Endothelial cell (in vitro differentiated cells): Measurements from ENCODE around the gene UBALD2. TPM values are rescaled to one million over a fixed set of nuclear protein-coding genes. Genes with fewer than 3 reads are reported as not detected.
"Not testable (repeated sequence)": the region's sequence is repeated elsewhere in the genome, so short reads cannot be mapped to it uniquely, and the experiment has no call there.

Experiments used
- DNase-seq: peaks from one replicate; pipeline ENCODE4 v3.0.0; 2021; ENCODE audit warnings: low spot score
- H3K27ac Mint-ChIP-seq: one replicate; pipeline ENCODE4 v1.8.0; 2021; ENCODE audit warnings: mixed read lengths, inconsistent platforms; ENCODE audit not compliant: unreplicated experiment
- H3K27me3 Mint-ChIP-seq: one replicate; pipeline ENCODE4 v1.8.0; 2021; ENCODE audit warnings: mild to moderate bottlenecking, moderate library complexity, mixed read lengths, inconsistent platforms; ENCODE audit not compliant: unreplicated experiment
- H3K36me3 Mint-ChIP-seq: one replicate; pipeline ENCODE4 v1.8.0; 2021; ENCODE audit warnings: mild to moderate bottlenecking, low read depth, mixed read lengths, inconsistent platforms; ENCODE audit not compliant: unreplicated experiment
- H3K4me1 Mint-ChIP-seq: one replicate; pipeline ENCODE4 v1.8.0; 2021; ENCODE audit warnings: mild to moderate bottlenecking, mixed read lengths, inconsistent platforms; ENCODE audit not compliant: unreplicated experiment
- H3K4me3 Mint-ChIP-seq: one replicate; pipeline ENCODE4 v1.8.0; 2021; ENCODE audit warnings: mild to moderate bottlenecking, mixed read lengths, inconsistent platforms; ENCODE audit not compliant: unreplicated experiment
- H3K9me3 Mint-ChIP-seq: one replicate; pipeline ENCODE4 v1.8.0; 2021; ENCODE audit warnings: mixed read lengths, inconsistent platforms; ENCODE audit not compliant: unreplicated experiment
- total RNA-seq: library from RNA; stranded (reverse); fragmentation: NEBNext Ultra II Directional; extraction: Animal tissue kit (Norgen Biotek cat#: 25700); gene quantifications from one replicate; pipeline ENCODE4 v1.2.1, GENCODE V29; 2021; ENCODE audit not compliant: unreplicated experiment
- TF ChIP-seq, protein P1 (sequence below): fragments of 200-600 bp; sonication (generic); IDR thresholded peaks from one replicate; pipeline ENCODE4 v1.5.0; 2021; ENCODE audit warnings: antibody characterized with exemption; ENCODE audit not compliant: unreplicated experiment

Gene UBALD2
- total RNA-seq, 1 donor from 2014 or later = 90.4 TPM

- peak overlapping the region; percentile 75 for H3K27ac Mint-ChIP-seq
- H3K4me3 Mint-ChIP-seq = peak overlapping the region; percentile 26
- no peaks in the 10 kb centered on the region for H3K36me3 Mint-ChIP-seq
- TF ChIP-seq, protein P1, sequence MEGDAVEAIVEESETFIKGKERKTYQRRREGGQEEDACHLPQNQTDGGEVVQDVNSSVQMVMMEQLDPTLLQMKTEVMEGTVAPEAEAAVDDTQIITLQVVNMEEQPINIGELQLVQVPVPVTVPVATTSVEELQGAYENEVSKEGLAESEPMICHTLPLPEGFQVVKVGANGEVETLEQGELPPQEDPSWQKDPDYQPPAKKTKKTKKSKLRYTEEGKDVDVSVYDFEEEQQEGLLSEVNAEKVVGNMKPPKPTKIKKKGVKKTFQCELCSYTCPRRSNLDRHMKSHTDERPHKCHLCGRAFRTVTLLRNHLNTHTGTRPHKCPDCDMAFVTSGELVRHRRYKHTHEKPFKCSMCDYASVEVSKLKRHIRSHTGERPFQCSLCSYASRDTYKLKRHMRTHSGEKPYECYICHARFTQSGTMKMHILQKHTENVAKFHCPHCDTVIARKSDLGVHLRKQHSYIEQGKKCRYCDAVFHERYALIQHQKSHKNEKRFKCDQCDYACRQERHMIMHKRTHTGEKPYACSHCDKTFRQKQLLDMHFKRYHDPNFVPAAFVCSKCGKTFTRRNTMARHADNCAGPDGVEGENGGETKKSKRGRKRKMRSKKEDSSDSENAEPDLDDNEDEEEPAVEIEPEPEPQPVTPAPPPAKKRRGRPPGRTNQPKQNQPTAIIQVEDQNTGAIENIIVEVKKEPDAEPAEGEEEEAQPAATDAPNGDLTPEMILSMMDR = no peak
- DNase-seq = no peak
- peaks cover 24% of the 10 kb centered on the region for H3K4me1 Mint-ChIP-seq
- no peaks in the 10 kb centered on the region for H3K9me3 Mint-ChIP-seq
- H3K27me3 Mint-ChIP-seq = peaks cover 4% of the 10 kb centered on the region
These were observed 12.9 kb upstream of the UBALD2 start for GRCh38 chr17:76252040-76252954.

GRCh38 chr17:76252967-76253766 lies 12.0 kb upstream of the UBALD2 start:
- peaks cover 24% of the 10 kb centered on the region for H3K4me1 Mint-ChIP-seq
- not testable (repeated sequence) for H3K36me3 Mint-ChIP-seq, H3K9me3 Mint-ChIP-seq, H3K4me3 Mint-ChIP-seq, DNase-seq, H3K27me3 Mint-ChIP-seq
- peak overlapping the region; percentile 31 for H3K27ac Mint-ChIP-seq

DNA sequence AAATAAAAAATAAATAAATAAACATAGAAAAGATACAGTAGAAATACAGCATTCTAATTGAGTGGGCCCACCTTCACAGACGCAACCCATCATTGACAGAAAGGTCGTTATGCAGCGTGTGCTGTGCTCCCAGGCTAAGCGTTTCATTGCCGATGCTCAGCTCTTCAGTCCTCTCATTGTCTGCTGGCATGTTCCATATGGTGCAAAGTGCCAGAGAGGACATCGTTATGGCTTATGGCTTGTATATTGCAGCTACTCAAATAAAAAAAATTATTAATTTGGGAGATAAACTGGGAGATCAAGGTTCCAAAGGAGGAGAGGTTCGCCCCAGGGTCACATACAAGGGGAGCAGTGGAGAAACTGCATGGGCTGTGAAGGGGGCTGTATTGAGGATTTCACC lies 11.3 kb upstream of the UBALD2 start:
- H3K36me3 Mint-ChIP-seq = no peaks in the 10 kb centered on the region
- H3K4me3 Mint-ChIP-seq = no peak overlapping the region
- TF ChIP-seq, protein P1 = no peak
- no peak overlapping the region for H3K27ac Mint-ChIP-seq
- H3K27me3 Mint-ChIP-seq = peaks cover 4% of the 10 kb centered on the region
- no peak for DNase-seq
- peaks cover 24% of the 10 kb centered on the region for H3K4me1 Mint-ChIP-seq
- H3K9me3 Mint-ChIP-seq = no peaks in the 10 kb centered on the region

DNA sequence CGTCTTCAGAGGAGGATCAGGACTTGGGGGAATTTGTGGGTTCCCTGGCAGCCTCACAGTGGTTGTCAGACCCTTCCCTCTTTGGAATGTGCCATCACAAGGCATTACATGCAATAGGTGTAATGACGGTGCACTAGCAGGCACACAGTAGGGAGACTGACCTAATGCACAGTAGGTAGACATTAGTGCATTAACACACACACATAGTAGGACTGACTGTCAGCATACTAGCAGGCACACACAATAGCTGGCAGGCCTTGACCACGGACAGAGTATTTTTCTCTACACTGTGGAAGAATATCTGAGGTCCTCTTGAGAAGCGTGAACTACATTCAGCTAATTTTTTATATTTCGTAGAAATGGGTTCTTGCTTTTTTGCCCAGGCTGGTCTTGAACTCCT lies 10.9 kb upstream of the UBALD2 start:
- no peak overlapping the region for H3K27ac Mint-ChIP-seq
- H3K9me3 Mint-ChIP-seq = no peaks in the 10 kb centered on the region
- peaks cover 4% of the 10 kb centered on the region for H3K27me3 Mint-ChIP-seq
- TF ChIP-seq, protein P1 = no peak
- H3K36me3 Mint-ChIP-seq = no peaks in the 10 kb centered on the region
- H3K4me1 Mint-ChIP-seq = peaks cover 25% of the 10 kb centered on the region
- no peak for DNase-seq
- no peak overlapping the region for H3K4me3 Mint-ChIP-seq

GRCh38 chr17:76255801-76256429 lies 9.2 kb upstream of the UBALD2 start:
- no peak for DNase-seq
- TF ChIP-seq, protein P1 = no peak
- Mint-ChIP-seq H3K27ac (no peak overlapping the region), H3K9me3 (no peaks in the 10 kb centered on the region), H3K36me3 (no peaks in the 10 kb centered on the region), H3K4me3 (no peak overlapping the region), H3K4me1 (peaks cover 33% of the 10 kb centered on the region), H3K27me3 (peaks cover 4% of the 10 kb centered on the region)

DNA sequence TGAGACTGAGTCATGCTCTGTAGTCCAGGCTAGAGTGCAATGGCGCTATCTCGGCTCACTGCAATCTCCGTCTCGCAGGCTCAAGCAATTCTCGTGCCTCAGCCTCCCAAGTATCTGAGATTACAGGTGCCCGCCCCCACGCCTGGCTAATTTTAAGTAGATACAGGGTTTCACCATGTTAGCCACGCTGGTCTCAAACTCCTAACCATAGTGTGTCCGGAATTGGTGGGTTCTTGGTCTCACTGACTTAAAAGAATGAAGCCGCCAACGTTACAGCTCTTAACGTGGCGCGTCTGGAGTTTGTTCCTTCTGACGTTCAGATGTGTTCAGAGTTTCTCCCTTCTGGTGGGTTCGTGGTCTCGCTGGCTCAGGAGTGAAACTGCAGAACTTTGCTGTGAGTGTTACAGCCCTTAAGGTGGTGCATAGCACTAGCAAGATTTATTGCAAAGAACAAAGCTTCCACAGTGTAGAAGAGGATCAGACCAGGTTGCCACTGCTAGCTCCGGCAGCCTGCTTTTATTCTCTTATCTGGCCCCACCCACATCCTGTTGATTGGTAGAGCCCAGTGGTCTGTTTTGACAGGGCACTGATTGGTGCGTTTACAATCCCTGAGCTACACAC lies 8.6 kb upstream of the UBALD2 start:
- peaks cover 35% of the 10 kb centered on the region for H3K4me1 Mint-ChIP-seq
- not testable (repeated sequence) for DNase-seq, H3K4me3 Mint-ChIP-seq, H3K27me3 Mint-ChIP-seq, H3K9me3 Mint-ChIP-seq, H3K36me3 Mint-ChIP-seq, H3K27ac Mint-ChIP-seq
